Measurements from ENCODE around the gene SPTBN1.

GRCh38 chr2:54416938-54417337, 39.2 kb upstream of the SPTBN1 start:
- TF ChIP-seq, protein P1, sequence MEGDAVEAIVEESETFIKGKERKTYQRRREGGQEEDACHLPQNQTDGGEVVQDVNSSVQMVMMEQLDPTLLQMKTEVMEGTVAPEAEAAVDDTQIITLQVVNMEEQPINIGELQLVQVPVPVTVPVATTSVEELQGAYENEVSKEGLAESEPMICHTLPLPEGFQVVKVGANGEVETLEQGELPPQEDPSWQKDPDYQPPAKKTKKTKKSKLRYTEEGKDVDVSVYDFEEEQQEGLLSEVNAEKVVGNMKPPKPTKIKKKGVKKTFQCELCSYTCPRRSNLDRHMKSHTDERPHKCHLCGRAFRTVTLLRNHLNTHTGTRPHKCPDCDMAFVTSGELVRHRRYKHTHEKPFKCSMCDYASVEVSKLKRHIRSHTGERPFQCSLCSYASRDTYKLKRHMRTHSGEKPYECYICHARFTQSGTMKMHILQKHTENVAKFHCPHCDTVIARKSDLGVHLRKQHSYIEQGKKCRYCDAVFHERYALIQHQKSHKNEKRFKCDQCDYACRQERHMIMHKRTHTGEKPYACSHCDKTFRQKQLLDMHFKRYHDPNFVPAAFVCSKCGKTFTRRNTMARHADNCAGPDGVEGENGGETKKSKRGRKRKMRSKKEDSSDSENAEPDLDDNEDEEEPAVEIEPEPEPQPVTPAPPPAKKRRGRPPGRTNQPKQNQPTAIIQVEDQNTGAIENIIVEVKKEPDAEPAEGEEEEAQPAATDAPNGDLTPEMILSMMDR (conservative IDR thresholded peaks at IDR 0.05; ENCODE audit: low read length): no peak
- no peak for TF ChIP-seq EZH2phosphoT487 (IDR thresholded peaks at IDR 0.05; ENCODE audit: borderline replicate concordance)
